PFSK-1 (cell line): Measurements from ENCODE around the gene ZNF697.

ENCODE experiments used
- FOXP2 ChIP-seq: optimal IDR thresholded peaks from 2 replicates; pipeline ENCODE3; 2011; ENCODE audit warnings: borderline replicate concordance, control low read depth, inconsistent platforms; ENCODE audit not compliant: insufficient read depth; ENCODE audit errors: extremely low read length, extremely low read depth
- POLR2AphosphoS5 ChIP-seq: IDR thresholded peaks from 2 replicates; pipeline ENCODE4 v1.6.1; 2012; ENCODE audit warnings: low read depth, mild to moderate bottlenecking, control low read depth, low read length, moderate library complexity
- REST ChIP-seq, 2 experiments: IDR thresholded peaks; 2 replicates each; pipeline versions ENCODE4 v1.6.1 to v1.8.0; 2011 to 2012; ENCODE audit warnings: low read depth in 2 of 2, low read length in 2 of 2, control low read depth in 1 of 2, inconsistent platforms in 1 of 2, mild to moderate bottlenecking in 1 of 2, moderate library complexity in 1 of 2; ENCODE audit not compliant: insufficient read depth in 1 of 2
- TAF1 ChIP-seq: IDR thresholded peaks from 2 replicates; pipeline ENCODE4 v1.6.1; 2012; ENCODE audit warnings: low read length, control low read depth, borderline replicate concordance; ENCODE audit not compliant: insufficient read depth

- TF ChIP-seq TAF1 (no peak), POLR2AphosphoS5 (no peak), REST (IDR thresholded peaks at IDR 0.05; ENCODE audit: insufficient read depth in 1 of 2, low read depth in 2 of 2, low read length in 2 of 2) (no peak), FOXP2 (no peak)
These were observed 44.4 kb downstream of the ZNF697 start for GRCh38 chr1:119603695-119604094.
